Measurements from ENCODE around the gene ALKBH2. TPM values are rescaled to one million over a fixed set of nuclear protein-coding genes. Genes with fewer than 3 reads are reported as not detected.

The ALKBH2 gene
- total and polyA plus RNA-seq, 2 experiments from 2014 or later = 14.0 to 22.1 TPM

DNA sequence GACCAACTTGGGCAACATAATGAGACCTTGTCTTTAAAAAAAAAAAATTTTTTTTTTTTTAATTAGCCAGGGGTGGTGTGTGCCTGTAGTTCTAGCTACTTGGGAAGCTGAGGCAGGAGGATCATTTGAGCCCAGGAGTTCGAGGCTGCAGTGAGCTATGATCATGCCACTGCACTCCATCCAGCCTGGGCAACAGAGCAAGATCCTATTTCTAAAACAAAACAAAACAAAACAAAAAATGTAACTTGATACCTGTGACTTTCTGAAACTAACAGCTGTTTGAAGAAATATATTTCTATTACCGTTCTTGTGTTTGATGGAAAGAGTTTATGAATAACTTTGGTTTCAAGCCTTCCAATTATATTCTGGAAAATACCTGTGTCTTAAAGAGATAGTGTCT lies 21.4 kb upstream of the ALKBH2 start:
- no peaks in the 10 kb centered on the region for H3K27me3 ChIP-seq
- H3K79me2 ChIP-seq = peaks cover 11% of the 10 kb centered on the region
- H3K9me2 ChIP-seq (replicated peaks; ENCODE audit: insufficient read depth) = no peaks in the 10 kb centered on the region
- H3K9me3 ChIP-seq (ENCODE audit: low read depth) = no peaks in the 10 kb centered on the region
- H3K4me3 ChIP-seq = no peak overlapping the region
- peaks cover 27% of the 10 kb centered on the region for H3K4me1 ChIP-seq (ENCODE audit: insufficient read depth)
- H3K27ac ChIP-seq = peak overlapping the region; percentile 94
- no peak for DNase-seq (ENCODE audit: low spot score)
- peak overlapping the region; percentile 32 for H3K4me2 ChIP-seq
- H4K20me1 ChIP-seq (ENCODE audit: insufficient read depth, poor library complexity, severe bottlenecking) = no peaks in the 10 kb centered on the region
- no peak overlapping the region for H2AFZ ChIP-seq
- TF ChIP-seq EZH2 (IDR thresholded peaks at IDR 0.05; ENCODE audit: borderline replicate concordance) (no peak), EZH2phosphoT487 (IDR thresholded peaks at IDR 0.05; ENCODE audit: low read depth, severe bottlenecking, unreplicated experiment) (no peak)
- TF ChIP-seq, protein P1, sequence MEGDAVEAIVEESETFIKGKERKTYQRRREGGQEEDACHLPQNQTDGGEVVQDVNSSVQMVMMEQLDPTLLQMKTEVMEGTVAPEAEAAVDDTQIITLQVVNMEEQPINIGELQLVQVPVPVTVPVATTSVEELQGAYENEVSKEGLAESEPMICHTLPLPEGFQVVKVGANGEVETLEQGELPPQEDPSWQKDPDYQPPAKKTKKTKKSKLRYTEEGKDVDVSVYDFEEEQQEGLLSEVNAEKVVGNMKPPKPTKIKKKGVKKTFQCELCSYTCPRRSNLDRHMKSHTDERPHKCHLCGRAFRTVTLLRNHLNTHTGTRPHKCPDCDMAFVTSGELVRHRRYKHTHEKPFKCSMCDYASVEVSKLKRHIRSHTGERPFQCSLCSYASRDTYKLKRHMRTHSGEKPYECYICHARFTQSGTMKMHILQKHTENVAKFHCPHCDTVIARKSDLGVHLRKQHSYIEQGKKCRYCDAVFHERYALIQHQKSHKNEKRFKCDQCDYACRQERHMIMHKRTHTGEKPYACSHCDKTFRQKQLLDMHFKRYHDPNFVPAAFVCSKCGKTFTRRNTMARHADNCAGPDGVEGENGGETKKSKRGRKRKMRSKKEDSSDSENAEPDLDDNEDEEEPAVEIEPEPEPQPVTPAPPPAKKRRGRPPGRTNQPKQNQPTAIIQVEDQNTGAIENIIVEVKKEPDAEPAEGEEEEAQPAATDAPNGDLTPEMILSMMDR (IDR thresholded peaks at IDR 0.05; ENCODE audit: poor library complexity) = no peak
- H3K36me3 ChIP-seq (replicated peaks; ENCODE audit: insufficient read depth, low read depth) = no peaks in the 10 kb centered on the region
- WGBS (ENCODE audit: low lambda C conversion rate, missing lambda C conversion rate) = 78% methylated on average over 2 of the region's 2 CpGs

GRCh38 chr12:109113661-109114321 lies 20.5 kb upstream of the ALKBH2 start:
- H3K4me3 ChIP-seq = no peak overlapping the region
- TF ChIP-seq EZH2phosphoT487 (IDR thresholded peaks at IDR 0.05; ENCODE audit: low read depth, severe bottlenecking, unreplicated experiment) (no peak), EZH2 (IDR thresholded peaks at IDR 0.05; ENCODE audit: borderline replicate concordance) (no peak)
- TF ChIP-seq, protein P1 (IDR thresholded peaks at IDR 0.05; ENCODE audit: poor library complexity) = no peak
- no peaks in the 10 kb centered on the region for H3K36me3 ChIP-seq (replicated peaks; ENCODE audit: insufficient read depth, low read depth)
- H3K9me3 ChIP-seq (ENCODE audit: low read depth) = no peaks in the 10 kb centered on the region
- H3K27me3 ChIP-seq = no peaks in the 10 kb centered on the region
- WGBS (ENCODE audit: low lambda C conversion rate, missing lambda C conversion rate) = 96% methylated on average over 5 of the region's 5 CpGs
- peak overlapping the region; percentile 44 for H3K27ac ChIP-seq
- H4K20me1 ChIP-seq (ENCODE audit: insufficient read depth, poor library complexity, severe bottlenecking) = no peaks in the 10 kb centered on the region
- no peaks in the 10 kb centered on the region for H3K9me2 ChIP-seq (replicated peaks; ENCODE audit: insufficient read depth)
- H3K4me2 ChIP-seq = peak overlapping the region; percentile 35
- peaks cover 27% of the 10 kb centered on the region for H3K4me1 ChIP-seq (ENCODE audit: insufficient read depth)
- no peak overlapping the region for H2AFZ ChIP-seq
- no peak for DNase-seq (ENCODE audit: low spot score)
- H3K79me2 ChIP-seq = peaks cover 11% of the 10 kb centered on the region

DNA sequence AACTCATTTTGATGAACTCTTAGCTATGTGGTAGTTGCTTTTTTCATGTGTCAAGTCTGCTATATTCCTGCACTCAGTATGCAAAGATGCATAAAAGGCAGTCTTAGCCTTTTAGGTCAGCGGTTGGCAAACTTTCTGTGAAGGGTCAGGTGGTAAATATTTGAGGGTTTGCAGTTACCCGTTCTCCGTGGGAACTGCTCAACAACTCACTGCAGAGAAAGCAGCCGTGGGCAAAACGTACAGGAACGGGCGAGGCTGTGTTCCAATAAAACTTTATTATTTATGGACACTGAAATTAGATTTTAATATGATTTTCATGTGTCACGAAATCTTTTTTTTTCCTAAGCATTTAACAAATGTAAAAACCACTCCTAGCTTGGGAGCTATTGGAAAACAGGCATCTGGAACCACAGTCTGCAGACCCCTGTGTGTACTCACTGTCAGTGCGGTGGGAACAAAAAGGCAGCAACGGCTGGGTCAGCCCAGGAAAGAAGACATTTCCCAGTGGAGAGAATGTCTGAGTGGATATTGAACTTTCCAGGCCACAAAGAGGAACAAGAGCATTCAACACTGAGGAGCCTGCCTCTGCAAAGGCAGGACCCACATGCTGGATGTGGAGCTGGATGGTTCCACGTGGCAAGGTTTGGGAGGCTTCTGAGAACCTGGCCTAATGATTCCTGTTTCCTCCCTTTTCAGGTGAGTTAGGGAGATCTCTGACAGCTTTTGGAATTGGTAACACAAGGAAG lies 19.6 kb upstream of the ALKBH2 start:
- Histone ChIP-seq H3K36me3 (replicated peaks; ENCODE audit: insufficient read depth, low read depth) (no peaks in the 10 kb centered on the region), H3K4me1 (ENCODE audit: insufficient read depth) (peaks cover 27% of the 10 kb centered on the region), H4K20me1 (ENCODE audit: insufficient read depth, poor library complexity, severe bottlenecking) (no peaks in the 10 kb centered on the region), H2AFZ (no peak overlapping the region), H3K27me3 (no peaks in the 10 kb centered on the region), H3K9me3 (ENCODE audit: low read depth) (no peaks in the 10 kb centered on the region), H3K4me3 (no peak overlapping the region), H3K9me2 (replicated peaks; ENCODE audit: insufficient read depth) (no peaks in the 10 kb centered on the region), H3K79me2 (peaks cover 11% of the 10 kb centered on the region), H3K4me2 (peak overlapping the region; percentile 35), H3K27ac (peak overlapping the region; percentile 18)
- WGBS (ENCODE audit: low lambda C conversion rate, missing lambda C conversion rate) = 81% methylated on average over 11 of the region's 11 CpGs
- no peak for TF ChIP-seq EZH2phosphoT487 (IDR thresholded peaks at IDR 0.05; ENCODE audit: low read depth, severe bottlenecking, unreplicated experiment)
- TF ChIP-seq EZH2 (IDR thresholded peaks at IDR 0.05; ENCODE audit: borderline replicate concordance) = no peak
- TF ChIP-seq, protein P1 (IDR thresholded peaks at IDR 0.05; ENCODE audit: poor library complexity) = no peak
- DNase-seq (ENCODE audit: low spot score) = no peak
